AG04450 (cell line): ENCODE data around the gene GPX3. TPM values are rescaled to one million over a fixed set of nuclear protein-coding genes. Genes with fewer than 3 reads are reported as not detected.

Experiments
- CTCF ChIA-PET: fragments of 300-600, 350-600 bp; formaldehyde crosslinking; extraction: SDS; loops from one replicate; lab custom pipeline; 2022; ENCODE audit warnings: antibody characterized with exemption, inconsistent platforms; lab: Charles Lee
- POLR2A ChIA-PET: fragments of 350-600 bp; formaldehyde crosslinking; extraction: SDS; loops from one replicate; lab custom pipeline; 2021; ENCODE audit warnings: antibody characterized with exemption, inconsistent platforms; lab: Yijun Ruan, JAX
- DNase-seq: peaks from one replicate; pipeline ENCODE4 v3.0.0-alpha.2; 2011; ENCODE audit warnings: low read depth, low spot score
- H3K27ac ChIP-seq: one replicate; pipeline ENCODE4 v1.5.1; 2012; ENCODE audit warnings: low read depth, low read length, control low read depth
- H3K27me3 ChIP-seq: one replicate; pipeline ENCODE4 v1.6.0; 2012; ENCODE audit warnings: low read length; ENCODE audit not compliant: control insufficient read depth, insufficient read depth
- H3K4me3 ChIP-seq: 2 replicates; pipeline ENCODE4 v1.5.1; 2011; ENCODE audit warnings: mild to moderate bottlenecking, low read depth, low read length, control low read depth
- H3K9me3 ChIP-seq: 2 replicates; pipeline ENCODE4 v1.5.1; 2012; ENCODE audit warnings: low read length; ENCODE audit not compliant: control insufficient read depth, insufficient read depth
- polyA plus RNA-seq: library from polyadenylated mRNA; depleted of rRNA; stranded (reverse); fragments of >200 nt; gene quantifications from 2 replicates; pipeline ENCODE4 v1.2.3, GENCODE V29; 2011
- TF ChIP-seq, protein P1 (sequence below): IDR thresholded peaks from 2 replicates; pipeline ENCODE4 v1.5.1; 2011; ENCODE audit warnings: low read depth, low read length, control low read depth, inconsistent platforms

GPX3 gene
- polyA plus RNA-seq, 1 experiment: 3.7 TPM

DNA sequence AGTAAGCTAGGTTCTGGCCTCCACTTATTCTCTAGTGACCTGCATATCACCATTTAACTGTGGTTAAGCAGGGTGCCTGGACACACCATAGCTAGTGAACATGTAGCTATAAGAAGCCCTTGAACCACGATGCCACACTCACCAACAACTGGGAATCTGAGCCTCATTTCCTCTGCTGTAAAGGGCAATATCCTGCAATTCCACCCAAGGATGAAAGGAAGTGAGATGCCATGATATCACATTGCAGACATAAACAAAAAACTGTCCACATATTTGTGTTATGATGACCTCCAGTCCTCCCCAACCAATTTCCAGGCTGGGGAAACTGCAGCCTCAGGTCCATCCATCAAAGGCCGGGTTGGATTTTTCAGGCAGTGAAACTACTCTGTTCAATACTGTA, 50.1 kb downstream of the GPX3 start:
- Histone ChIP-seq H3K27me3 (no peaks in the 10 kb centered on the region), H3K9me3 (no peaks in the 10 kb centered on the region), H3K4me3 (no peak overlapping the region), H3K27ac (no peak overlapping the region)
- CTCF ChIA-PET: interaction anchor here (0.6 to 15.2 kb wide), 4 partner anchors 20 to 311 kb away, joined by 3 to 174 read pairs (median 7); no protein-coding TSS in a partner anchor
- TF ChIP-seq, protein P1, sequence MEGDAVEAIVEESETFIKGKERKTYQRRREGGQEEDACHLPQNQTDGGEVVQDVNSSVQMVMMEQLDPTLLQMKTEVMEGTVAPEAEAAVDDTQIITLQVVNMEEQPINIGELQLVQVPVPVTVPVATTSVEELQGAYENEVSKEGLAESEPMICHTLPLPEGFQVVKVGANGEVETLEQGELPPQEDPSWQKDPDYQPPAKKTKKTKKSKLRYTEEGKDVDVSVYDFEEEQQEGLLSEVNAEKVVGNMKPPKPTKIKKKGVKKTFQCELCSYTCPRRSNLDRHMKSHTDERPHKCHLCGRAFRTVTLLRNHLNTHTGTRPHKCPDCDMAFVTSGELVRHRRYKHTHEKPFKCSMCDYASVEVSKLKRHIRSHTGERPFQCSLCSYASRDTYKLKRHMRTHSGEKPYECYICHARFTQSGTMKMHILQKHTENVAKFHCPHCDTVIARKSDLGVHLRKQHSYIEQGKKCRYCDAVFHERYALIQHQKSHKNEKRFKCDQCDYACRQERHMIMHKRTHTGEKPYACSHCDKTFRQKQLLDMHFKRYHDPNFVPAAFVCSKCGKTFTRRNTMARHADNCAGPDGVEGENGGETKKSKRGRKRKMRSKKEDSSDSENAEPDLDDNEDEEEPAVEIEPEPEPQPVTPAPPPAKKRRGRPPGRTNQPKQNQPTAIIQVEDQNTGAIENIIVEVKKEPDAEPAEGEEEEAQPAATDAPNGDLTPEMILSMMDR: no peak
- POLR2A ChIA-PET: no interaction called here
- no peak for DNase-seq

DNA sequence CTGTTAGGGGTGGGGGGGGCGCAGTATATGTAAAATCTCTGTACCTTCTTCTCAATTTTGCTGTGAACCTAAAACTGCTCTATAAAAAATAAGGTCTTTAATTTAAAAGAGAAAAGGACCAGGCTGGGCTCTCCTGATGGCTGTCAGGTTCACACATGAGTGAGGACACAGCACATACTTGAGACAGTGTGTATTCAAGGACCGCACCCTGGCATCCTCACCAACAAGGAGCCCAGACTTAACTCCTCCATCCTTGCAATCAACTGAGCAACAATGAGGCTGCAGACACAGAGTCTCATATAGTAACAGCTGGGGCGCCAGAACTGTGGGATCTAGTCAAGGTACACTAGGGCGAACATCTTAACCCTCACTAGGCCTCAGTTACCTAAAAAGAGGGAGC, 50.6 kb downstream of the GPX3 start:
- no peaks in the 10 kb centered on the region for H3K9me3 ChIP-seq
- H3K4me3 ChIP-seq: no peak overlapping the region
- DNase-seq: no peak
- no peak overlapping the region for H3K27ac ChIP-seq
- ChIA-PET POLR2A (interaction anchor here (0.5 to 1.4 kb wide), 3 partner anchors 10 to 288 kb away, joined by 3 to 10 read pairs (median 5); partner anchors contain the start of gene TNIP1), CTCF (interaction anchor here (0.6 to 15.2 kb wide), 5 partner anchors 20 to 312 kb away, joined by 3 to 174 read pairs (median 11); no protein-coding TSS in a partner anchor)
- TF ChIP-seq, protein P1: no peak
- no peaks in the 10 kb centered on the region for H3K27me3 ChIP-seq

DNA sequence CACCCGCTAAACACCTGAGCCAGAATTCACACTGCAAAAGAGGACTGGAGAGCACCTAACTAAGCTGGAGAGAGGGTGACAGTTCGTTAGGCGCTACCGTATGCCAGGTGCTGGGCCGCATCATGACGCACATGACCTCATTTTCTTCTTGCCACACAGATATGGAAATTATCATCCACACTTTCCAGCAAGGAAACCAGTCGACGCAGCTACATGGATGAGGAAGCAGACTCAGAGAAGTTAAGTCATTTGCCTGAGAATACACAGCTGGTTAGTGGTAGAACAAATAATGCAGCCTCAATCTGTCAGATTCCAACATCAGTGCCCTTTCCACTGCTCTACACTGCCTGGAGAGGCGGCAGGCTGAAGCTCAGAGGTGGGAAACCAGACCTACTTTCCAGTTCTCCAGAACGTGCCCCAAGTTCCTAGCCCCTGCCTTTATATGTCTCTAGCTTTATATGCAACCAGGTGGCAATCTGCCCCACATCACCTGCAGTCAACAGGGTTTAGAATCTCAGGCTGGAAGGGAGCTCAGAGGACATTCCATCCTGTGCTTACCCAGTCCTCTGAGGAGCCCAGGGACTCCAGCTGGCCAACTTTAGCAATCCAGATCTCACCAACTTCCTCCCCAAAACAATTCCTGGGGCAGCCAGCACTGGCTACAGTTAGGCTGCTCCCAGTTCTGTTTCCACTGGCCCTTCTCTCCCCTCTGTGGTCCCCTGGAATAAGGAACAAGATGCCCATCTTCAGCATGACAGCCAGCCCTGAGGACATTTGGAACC, 51.6 kb downstream of the GPX3 start:
- Histone ChIP-seq H3K27me3 (no peaks in the 10 kb centered on the region), H3K9me3 (no peaks in the 10 kb centered on the region), H3K4me3 (no peak overlapping the region), H3K27ac (peak overlapping the region; percentile 31)
- DNase-seq: no peak
- TF ChIP-seq, protein P1: no peak
- CTCF ChIA-PET: interaction anchor here (1.3 to 15.2 kb wide), 3 partner anchors 22 to 93 kb away, joined by 4 to 174 read pairs (median 16); no protein-coding TSS in a partner anchor
- POLR2A ChIA-PET: interaction anchor here (0.7 to 1.4 kb wide), 4 partner anchors 9 to 86 kb away, joined by 3 to 5 read pairs (median 4); partner anchors contain the start of gene TNIP1

DNA sequence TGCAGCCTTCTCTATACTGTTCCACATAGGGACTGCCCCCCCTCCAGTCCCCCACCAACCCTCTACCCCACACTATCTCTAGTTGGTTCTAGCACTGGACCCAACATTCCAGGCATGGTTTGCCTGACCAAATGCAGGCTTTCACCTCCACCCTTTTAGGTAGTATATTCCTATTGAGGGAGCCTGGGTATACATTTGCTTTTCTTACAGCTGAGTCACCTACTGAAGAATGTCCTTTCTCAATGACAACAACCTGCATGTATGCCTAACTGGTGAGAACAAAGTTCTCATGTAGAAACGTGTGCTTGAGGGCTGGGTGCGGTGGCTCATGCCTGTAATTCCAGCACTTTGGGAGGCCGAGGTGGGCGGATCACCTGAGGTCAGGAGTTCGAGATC, 52.2 kb downstream of the GPX3 start:
- DNase-seq: no peak
- TF ChIP-seq, protein P1: no peak
- Histone ChIP-seq H3K9me3 (no peaks in the 10 kb centered on the region), H3K27ac (peak overlapping the region; percentile 31), H3K4me3 (no peak overlapping the region), H3K27me3 (no peaks in the 10 kb centered on the region)
- ChIA-PET POLR2A (interaction anchor here (0.7 to 1.4 kb wide), 4 partner anchors 9 to 85 kb away, joined by 3 to 5 read pairs (median 4); partner anchors contain the start of gene TNIP1), CTCF (interaction anchor here (1.0 to 15.2 kb wide), 4 partner anchors 23 to 93 kb away, joined by 3 to 174 read pairs (median 10); no protein-coding TSS in a partner anchor)
